HepG2 (cell line): ENCODE results near the gene PEX10. TPM values are rescaled to one million over a fixed set of nuclear protein-coding genes. Genes with fewer than 3 reads are reported as not detected.

Experiments
- ATAC-seq: fragments of 200-7000 bp; cut with Tn5 transposase; 3 replicates; pipeline ENCODE4 v1.9.1; 2020; ENCODE audit warnings: mild to moderate bottlenecking, moderate library complexity
- BruUV-seq: library from RNA; stranded (reverse); fragments of 400-500 nt; replicated peaks from 2 replicates; lab custom pipeline; 2021; lab: Mats Ljungman, UMichigan
- CTCF ChIA-PET: fragments of 300-600 bp; formaldehyde crosslinking; extraction: SDS; loops from one replicate; lab custom pipeline; 2021; ENCODE audit warnings: low total read pairs, inconsistent platforms, low intra/inter-chr PET ratio; lab: Yijun Ruan, JAX
- POLR2A ChIA-PET: fragments of 350-600 bp; sonication (Branson Sonifier 250); formaldehyde crosslinking; loops from one replicate; lab custom pipeline; 2020; ENCODE audit warnings: antibody characterized with exemption, inconsistent platforms; lab: Yijun Ruan, JAX
- DNase-seq: peaks from one replicate; pipeline ENCODE4 v3.0.0-alpha.2; 2015; ENCODE audit warnings: low spot score
- FAIRE-seq: peaks from 3 replicates; lab custom pipeline; 2011; peaks lifted over from hg19 to GRCh38; lab: Jason Lieb, UNC
- H2AFZ ChIP-seq: one replicate; pipeline ENCODE4 v1.6.1; 2011; ENCODE audit warnings: low read length, inconsistent platforms
- H3K27ac ChIP-seq: fragments of 300-600 bp; 3 replicates; pipeline ENCODE4 v1.8.0; 2011; ENCODE audit warnings: mixed run types, mild to moderate bottlenecking, mixed read lengths, low read length, inconsistent platforms; ENCODE audit not compliant: insufficient read depth; ENCODE audit errors: extremely low read length
- H3K27me3 ChIP-seq, 2 experiments: fragments of 200-600 bp in 1 of 2; 2 replicates in 1 of 2; 3 replicates in 1 of 2; pipeline versions ENCODE4 v1.6.0 to v1.8.0; 2011; ENCODE audit warnings: low read length in 2 of 2, mild to moderate bottlenecking in 2 of 2, moderate library complexity in 2 of 2, inconsistent platforms in 1 of 2; ENCODE audit not compliant: insufficient read depth in 2 of 2, control insufficient read depth in 1 of 2
- H3K36me3 ChIP-seq, 2 experiments: fragments of 200-600 bp in 1 of 2; replicated peaks in 1 of 2; 2 replicates in 1 of 2; 3 replicates in 1 of 2; pipeline versions ENCODE4 v1.5.1 to v1.8.0; 2011; ENCODE audit warnings: low read length in 2 of 2, inconsistent platforms in 1 of 2; ENCODE audit not compliant: insufficient read depth in 2 of 2, control insufficient read depth in 1 of 2
- H3K4me1 ChIP-seq: 2 replicates; pipeline ENCODE4 v1.5.1; 2012; ENCODE audit warnings: low read length, inconsistent platforms; ENCODE audit not compliant: insufficient read depth
- H3K4me2 ChIP-seq: 2 replicates; pipeline ENCODE4 v1.6.0; 2011; ENCODE audit warnings: low read depth, low read length, inconsistent platforms
- H3K4me3 ChIP-seq, 3 experiments: fragments of 200-600 bp in 1 of 3; sonication (generic), shearing (Covaris generic) in 1 of 3; replicated peaks in 1 of 3; 2 replicates each; pipeline ENCODE4 v1.5.1; 2011 to 2016; ENCODE audit warnings: low read length in 3 of 3, inconsistent platforms in 2 of 3, low read depth in 2 of 3, mild to moderate bottlenecking in 2 of 3, control low read depth in 1 of 3, mixed read lengths in 1 of 3; ENCODE audit not compliant: insufficient read depth in 1 of 3
- H3K79me2 ChIP-seq: one replicate; pipeline ENCODE4 v1.6.1; 2011; ENCODE audit warnings: low read length, inconsistent platforms; ENCODE audit not compliant: insufficient read depth
- H3K9ac ChIP-seq: 2 replicates; pipeline ENCODE4 v1.6.0; 2011; ENCODE audit warnings: mild to moderate bottlenecking, low read depth, low read length, inconsistent platforms; ENCODE audit not compliant: insufficient read depth
- H3K9me3 ChIP-seq: 2 replicates; pipeline ENCODE4 v1.5.1; 2012; ENCODE audit warnings: mild to moderate bottlenecking, low read length
- H4K20me1 ChIP-seq: 2 replicates; pipeline ENCODE4 v1.6.0; 2011; ENCODE audit warnings: inconsistent platforms, mild to moderate bottlenecking, low read length, moderate library complexity; ENCODE audit not compliant: insufficient read depth
- GTF3A ChIP-seq: sonication (generic); formaldehyde crosslinking; conservative IDR thresholded peaks from 2 replicates; pipeline ENCODE4 v1.4.0; 2020; ENCODE audit warnings: mild to moderate bottlenecking, missing genetic modification reagents
- HNF1B ChIP-seq: sonication (generic); formaldehyde crosslinking; IDR thresholded peaks from 2 replicates; pipeline ENCODE4 v1.5.1; 2020; ENCODE audit warnings: mild to moderate bottlenecking, moderate library complexity, missing genetic modification reagents
- HNRNPLL ChIP-seq: fragments of 200-400 bp; formaldehyde crosslinking; IDR thresholded peaks from 2 replicates; pipeline ENCODE4 v1.6.1; 2017; ENCODE audit warnings: mild to moderate bottlenecking, low read depth, low read length; ENCODE audit not compliant: poor library complexity, severe bottlenecking
- NCOA5 ChIP-seq: sonication (generic); formaldehyde crosslinking; IDR thresholded peaks from 2 replicates; pipeline ENCODE4 v1.4.0; 2020; ENCODE audit warnings: missing genetic modification reagents
- PBX3 ChIP-seq: sonication (generic); formaldehyde crosslinking; IDR thresholded peaks from 2 replicates; pipeline ENCODE4 v1.8.1; 2023; ENCODE audit warnings: missing genetic modification reagents, inconsistent platforms, borderline replicate concordance
- RXRA ChIP-seq: sonication (generic); formaldehyde crosslinking; IDR thresholded peaks from 2 replicates; pipeline ENCODE4 v1.5.1; 2020; ENCODE audit warnings: missing genetic modification reagents
- THAP9 ChIP-seq: sonication (generic); formaldehyde crosslinking; IDR thresholded peaks from 2 replicates; pipeline ENCODE4; 2020; ENCODE audit warnings: missing genetic modification reagents, mild to moderate bottlenecking, borderline replicate concordance
- USF2 ChIP-seq, 2 experiments: sonication (generic) in 1 of 2; formaldehyde crosslinking in 1 of 2; IDR thresholded peaks; 2 replicates each; pipeline versions ENCODE4 v1.5.1 to v1.6.1; 2011 to 2020; ENCODE audit warnings: borderline replicate concordance in 1 of 2, low read depth in 1 of 2, low read length in 1 of 2, mild to moderate bottlenecking in 1 of 2, missing genetic modification reagents in 1 of 2, moderate library complexity in 1 of 2
- ZFP36L1 ChIP-seq: sonication (generic); formaldehyde crosslinking; IDR thresholded peaks from 2 replicates; pipeline ENCODE4 v1.8.0; 2022; ENCODE audit warnings: mild to moderate bottlenecking, missing genetic modification reagents, moderate library complexity
- ZNF12 ChIP-seq: sonication (generic); formaldehyde crosslinking; IDR thresholded peaks from 2 replicates; pipeline ENCODE4 v1.5.0; 2020; ENCODE audit warnings: missing genetic modification reagents
- ZNF263 ChIP-seq: sonication (generic); formaldehyde crosslinking; IDR thresholded peaks from 2 replicates; pipeline ENCODE4 v1.4.0; 2020; ENCODE audit warnings: missing genetic modification reagents
- WGBS: methylation state at CpG from one replicate; pipeline ENCODE4 v1.1.6; 2017; ENCODE audit warnings: low lambda C conversion rate; 5-methylcytosine and 5-hydroxymethylcytosine counted together
- in situ Hi-C: cut with HindIII; loops from 2 replicates; pipeline ENCODE4 v1.10.0; 2017; ENCODE audit warnings: low pct_unique_long_range_greater_than_20kb; ENCODE audit not compliant: extremely low pct_ligation_motif_present
- intact Hi-C: fragments of 100-400 bp; cut with micrococcal nuclease; formaldehyde crosslinking; loops from one replicate; pipeline ENCODE4 v1.10.0; 2022; ENCODE audit not compliant: unreplicated experiment
- polyA plus RNA-seq, 8 experiments: library from polyadenylated mRNA; depleted of rRNA in 3 of 8; stranded (reverse) in 7 of 8; unstranded in 1 of 8; fragments of >200 nt; fragmentation: Illumina TruSeq in 4 of 8; extraction: Trizol in 4 of 8; gene quantifications; 2 replicates each; pipeline versions ENCODE4 v1.2.1 to v1.2.3, GENCODE V29; 2011 to 2016; ENCODE audit warnings: low read depth in 4 of 8, missing spikeins in 1 of 8, mixed read lengths in 1 of 8; ENCODE audit not compliant: insufficient read depth in 1 of 8
- total RNA-seq, 5 experiments: library from RNA; depleted of rRNA; stranded (reverse); fragments of >200 nt; fragmentation: Illumina TruSeq; extraction: Trizol; gene quantifications; 2 replicates each; pipeline ENCODE4 v1.2.3, GENCODE V29; 2016; ENCODE audit warnings: low read depth in 1 of 5

PEX10 gene
- total and polyA plus RNA-seq, 2 of the 13 experiments (the other 11 are each of a cell fraction or from before 2014, with no cell fraction given): 16.1 to 39.6 TPM

- 19% methylated on average over 6 of the region's 15 CpGs for WGBS
- TF ChIP-seq GTF3A (CRISPR knock-in tag) (no peak), ZNF263 (CRISPR knock-in tag) (no peak), ZNF12 (no peak), USF2 (IDR thresholded peaks at IDR 0.05; ENCODE audit: low read depth, low read length) (no peak), USF2 (CRISPR knock-in tag; IDR thresholded peaks at IDR 0.05; ENCODE audit: borderline replicate concordance) (no peak), NCOA5 (CRISPR knock-in tag) (no peak), HNF1B (no peak), ZFP36L1 (CRISPR knock-in tag) (no peak), PBX3 (CRISPR knock-in tag) (no peak), THAP9 (no peak), RXRA (CRISPR knock-in tag) (no peak), HNRNPLL (no peak)
- TF ChIP-seq, all 625 proteins: peak for 0
- POLR2A ChIA-PET: no interaction called here
- Histone ChIP-seq H3K79me2 (no peaks in the 10 kb centered on the region), H3K9ac (no peak overlapping the region), H3K36me3 (no peaks in the 10 kb centered on the region), H3K27me3 (peaks cover 40 to 84% of the 10 kb centered on the region in 2 experiments), H3K9me3 (no peaks in the 10 kb centered on the region), H3K4me1 (no peaks in the 10 kb centered on the region; the same call in 1 of the 2 replicates), H3K27ac (no peak overlapping the region), H3K4me2 (no peak overlapping the region), H3K4me3 (no peak overlapping the region), H4K20me1 (peaks cover 3% of the 10 kb centered on the region; the same call in 1 of the 2 replicates), H2AFZ (no peak overlapping the region)
- in situ Hi-C loops (no loop called here), intact Hi-C loops (no loop called here)
- BruUV-seq: no TSS peak
- FAIRE-seq (no peak), DNase-seq (no peak), ATAC-seq (no peak)
- CTCF ChIA-PET: no interaction called here
Observed at GRCh38 chr1:2445823-2446215, 33.5 kb upstream of the PEX10 start.
